Spleen (tissue), 11 donors: ENCODE data around the gene NHEJ1. TPM values are rescaled to one million over a fixed set of nuclear protein-coding genes. Genes with fewer than 3 reads are reported as not detected.

Experiments used
- DNase-seq: peaks from one replicate; pipeline ENCODE4 v3.0.0-alpha.2; 2020
- H3K27ac ChIP-seq, 8 donors: fragments of 200-600 bp; sonication (generic) in 7 of 8; 1 replicate in 4 of 8; 2 replicates in 4 of 8; pipeline versions ENCODE4 v1.5.0 to v1.8.0; 2016 to 2021; ENCODE audit warnings: inconsistent platforms in 4 of 8, mild to moderate bottlenecking in 4 of 8, moderate library complexity in 1 of 8
- H3K27me3 ChIP-seq, 7 donors: fragments of 200-600 bp; sonication (generic) in 6 of 7; replicated peaks in 1 of 7; 1 replicate in 4 of 7; 2 replicates in 3 of 7; pipeline versions ENCODE4 v1.5.0 to v1.8.0; 2016 to 2021; ENCODE audit warnings: inconsistent platforms in 3 of 7, mild to moderate bottlenecking in 1 of 7
- H3K36me3 ChIP-seq, 6 donors: fragments of 200-600 bp; sonication (generic) in 5 of 6; 1 replicate in 4 of 6; 2 replicates in 2 of 6; pipeline versions ENCODE4 v1.5.0 to v1.8.0; 2016 to 2021; ENCODE audit warnings: inconsistent platforms in 2 of 6
- H3K4me1 ChIP-seq, 6 donors: fragments of 200-600 bp; sonication (generic) in 5 of 6; 1 replicate in 3 of 6; 2 replicates in 3 of 6; pipeline versions ENCODE4 v1.5.0 to v1.8.0; 2016 to 2021; ENCODE audit warnings: inconsistent platforms in 3 of 6
- H3K4me3 ChIP-seq, 8 donors: fragments of 200-600 bp; sonication (generic) in 7 of 8; 1 replicate in 4 of 8; 2 replicates in 4 of 8; pipeline versions ENCODE4 v1.5.0 to v1.8.0; 2016 to 2021; ENCODE audit warnings: inconsistent platforms in 4 of 8, mild to moderate bottlenecking in 4 of 8, moderate library complexity in 2 of 8
- H3K9me3 ChIP-seq, 8 donors: fragments of 200-600 bp; sonication (generic) in 7 of 8; 1 replicate in 4 of 8; 2 replicates in 4 of 8; pipeline versions ENCODE4 v1.5.0 to v1.8.0; 2016 to 2021; ENCODE audit warnings: inconsistent platforms in 4 of 8
- POLR2A ChIP-seq, 3 donors: fragments of 450-650 bp; IDR thresholded peaks; one replicate each; pipeline ENCODE4 v1.5.1; 2017; ENCODE audit warnings: antibody characterized with exemption in 3 of 3, mild to moderate bottlenecking in 1 of 3
- POLR2AphosphoS5 ChIP-seq, 3 donors: sonication (generic); formaldehyde crosslinking; IDR thresholded peaks; one replicate each; pipeline ENCODE4 v1.5.1; 2017; ENCODE audit warnings: antibody characterized with exemption in 3 of 3
- WGBS, 5 donors: extraction: QIAGEN DNeasy Blood & Tissue Kit in 3 of 5; methylation state at CpG; one replicate each; pipeline versions ENCODE4 v1.1.5 to v1.1.7; 2013 to 2018; 5-methylcytosine and 5-hydroxymethylcytosine counted together
- intact Hi-C: fragments of 100-400 bp; cut with DNase I; formaldehyde crosslinking; loops from one replicate; pipeline ENCODE4 v1.15.0; 2023; ENCODE audit warnings: low total_unique reads
- polyA plus RNA-seq, 3 donors: library from polyadenylated mRNA; stranded (reverse); fragments of 200-250 nt; gene quantifications; one replicate each; pipeline ENCODE4 v1.2.1, GENCODE V29; 2013
- total RNA-seq, 7 donors: library from RNA; depleted of rRNA in 3 of 7; stranded (reverse); fragments of >200 nt in 3 of 7; fragmentation: NEBNext Ultra II Directional in 4 of 7; extraction: Animal tissue kit (Norgen Biotek cat#: 25700) in 4 of 7; gene quantifications; one replicate each; pipeline versions ENCODE4 v1.1.0 to v1.2.1, GENCODE V29; 2016 to 2021
- TF ChIP-seq, protein P1 (sequence below), 11 experiments: fragments of 200-600 bp in 7 of 11; fragments of 450-650 bp in 4 of 11; sonication (generic) in 4 of 11; IDR thresholded peaks in 8 of 11; conservative IDR thresholded peaks in 3 of 11; 1 replicate in 7 of 11; 2 replicates in 4 of 11; pipeline versions ENCODE4 v1.4.0 to v1.8.0; 2016 to 2021; ENCODE audit warnings: antibody characterized with exemption in 11 of 11, inconsistent platforms in 4 of 11, mild to moderate bottlenecking in 1 of 11
- donor health status: healthy with polysubstance abuse.
- donor health status: DM: no; HTN: no; CAD: no; lungs with moderate emphysema.
- donor health status: DM: no; HTN: no; CAD: no.
- donor health status: Bipolar disorder and iron deficiency.
- donor health status: healthy.
- donor health status: DM: no; HTN: no; CAD: no.
- donor health status: DM: yes; HTN: yes; CAD: no.

NHEJ1 gene
- total and polyA plus RNA-seq, 10 donors: 5.5 to 25.9 (median 14.0) TPM

DNA sequence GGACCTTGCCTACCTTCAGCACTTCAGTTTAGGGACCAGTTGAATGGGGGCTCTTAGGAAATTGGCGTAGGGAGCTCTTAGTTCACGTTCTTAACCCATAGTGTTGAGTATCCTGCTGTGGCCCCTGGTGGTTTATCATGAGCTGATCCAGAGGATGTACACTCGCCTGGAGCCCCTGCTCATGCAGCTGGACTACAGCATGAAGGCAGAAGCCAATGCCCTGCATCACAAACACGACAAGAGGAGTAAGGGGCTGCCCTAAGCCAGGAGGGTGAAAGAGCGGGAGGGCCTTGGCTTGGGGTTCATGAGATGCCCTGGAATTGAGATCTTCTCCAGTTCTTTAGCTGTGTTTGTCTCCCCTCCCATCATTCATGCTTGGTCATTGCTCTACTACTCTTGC lies 20.3 kb upstream of the NHEJ1 start:
- peaks cover 9 to 62% (median 36%) of the 10 kb centered on the region in 6 donors for H3K4me1 ChIP-seq
- intact Hi-C loops: no loop called here
- TF ChIP-seq POLR2AphosphoS5 (IDR thresholded peaks at IDR 0.05): no peak
- TF ChIP-seq POLR2A (IDR thresholded peaks at IDR 0.05): no peak
- TF ChIP-seq, protein P1, sequence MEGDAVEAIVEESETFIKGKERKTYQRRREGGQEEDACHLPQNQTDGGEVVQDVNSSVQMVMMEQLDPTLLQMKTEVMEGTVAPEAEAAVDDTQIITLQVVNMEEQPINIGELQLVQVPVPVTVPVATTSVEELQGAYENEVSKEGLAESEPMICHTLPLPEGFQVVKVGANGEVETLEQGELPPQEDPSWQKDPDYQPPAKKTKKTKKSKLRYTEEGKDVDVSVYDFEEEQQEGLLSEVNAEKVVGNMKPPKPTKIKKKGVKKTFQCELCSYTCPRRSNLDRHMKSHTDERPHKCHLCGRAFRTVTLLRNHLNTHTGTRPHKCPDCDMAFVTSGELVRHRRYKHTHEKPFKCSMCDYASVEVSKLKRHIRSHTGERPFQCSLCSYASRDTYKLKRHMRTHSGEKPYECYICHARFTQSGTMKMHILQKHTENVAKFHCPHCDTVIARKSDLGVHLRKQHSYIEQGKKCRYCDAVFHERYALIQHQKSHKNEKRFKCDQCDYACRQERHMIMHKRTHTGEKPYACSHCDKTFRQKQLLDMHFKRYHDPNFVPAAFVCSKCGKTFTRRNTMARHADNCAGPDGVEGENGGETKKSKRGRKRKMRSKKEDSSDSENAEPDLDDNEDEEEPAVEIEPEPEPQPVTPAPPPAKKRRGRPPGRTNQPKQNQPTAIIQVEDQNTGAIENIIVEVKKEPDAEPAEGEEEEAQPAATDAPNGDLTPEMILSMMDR (IDR thresholded peaks at IDR 0.05 in 8 of 11, conservative IDR thresholded peaks at IDR 0.05 in 3 of 11): no peak
- H3K4me3 ChIP-seq: no peak overlapping the region
- H3K27ac ChIP-seq: no peak overlapping the region
- peaks cover 0 to 67% (median 54%) of the 10 kb centered on the region in 6 donors for H3K36me3 ChIP-seq
- H3K27me3 ChIP-seq: no peaks in the 10 kb centered on the region
- WGBS, 5 donors: 85 to 96% (median 91%) methylated on average over 4 to 5 of the region's 5 CpGs
- no peaks in the 10 kb centered on the region for H3K9me3 ChIP-seq
- DNase-seq: no peak

DNA sequence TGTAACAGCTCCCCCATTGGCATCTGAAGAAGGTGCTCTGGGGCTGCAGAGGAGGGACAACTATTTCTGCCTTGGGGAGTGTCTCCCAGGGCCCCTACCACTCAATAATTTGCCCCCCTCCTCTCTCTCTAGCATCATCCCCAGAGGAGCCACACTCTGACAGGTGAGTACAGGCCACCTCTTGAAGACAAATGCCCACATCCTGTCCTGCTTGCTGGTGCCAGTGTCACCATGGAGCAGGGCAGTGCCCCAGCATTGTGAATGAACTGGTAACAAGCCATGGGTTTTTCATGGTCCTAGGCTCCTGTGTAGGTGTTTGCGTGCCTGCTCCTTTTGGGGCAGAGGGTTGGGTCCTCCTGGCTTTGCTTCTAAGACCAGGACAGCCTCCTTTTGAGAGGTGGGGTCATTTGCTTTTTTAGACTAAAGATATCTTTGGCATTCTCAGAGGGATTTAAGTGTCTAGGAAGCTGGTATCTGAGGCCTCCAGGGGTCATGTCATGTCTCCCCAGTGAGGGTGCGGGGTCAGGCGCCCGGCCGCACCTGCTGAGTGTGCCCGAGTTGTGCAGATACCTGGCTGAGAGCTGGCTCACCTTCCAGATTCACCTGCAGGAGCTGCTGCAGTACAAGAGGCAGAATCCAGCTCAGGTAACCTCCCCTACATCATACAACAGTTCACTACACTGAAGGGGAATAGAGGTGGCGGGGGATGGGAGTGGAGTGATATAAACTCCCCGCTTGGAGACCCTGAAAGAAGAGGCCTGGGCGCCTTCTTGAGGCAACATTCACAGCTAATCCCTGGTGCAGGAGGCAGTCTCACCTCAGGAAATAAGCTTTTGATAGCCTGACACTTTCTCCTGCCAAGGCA lies 19.2 kb upstream of the NHEJ1 start:
- DNase-seq: no peak
- Histone ChIP-seq H3K27me3 (no peaks in the 10 kb centered on the region), H3K4me1 (peaks cover 18 to 73% (median 47%) of the 10 kb centered on the region in 6 donors), H3K36me3 (peaks cover 0 to 65% (median 54%) of the 10 kb centered on the region in 6 donors), H3K9me3 (no peaks in the 10 kb centered on the region), H3K27ac (peak overlapping the region in 1 of 8 donors; percentile 99), H3K4me3 (peak overlapping the region in 2 of 8 donors; percentile 82 to 95)
- WGBS, 5 donors: 95 to 100% (median 97%) methylated on average over 7 to 9 of the region's 9 CpGs
- intact Hi-C loops: no loop called here
- TF ChIP-seq, protein P1 (IDR thresholded peaks at IDR 0.05 in 8 of 11, conservative IDR thresholded peaks at IDR 0.05 in 3 of 11): no peak
- TF ChIP-seq POLR2AphosphoS5 (IDR thresholded peaks at IDR 0.05) (no peak), POLR2A (IDR thresholded peaks at IDR 0.05) (no peak)

DNA sequence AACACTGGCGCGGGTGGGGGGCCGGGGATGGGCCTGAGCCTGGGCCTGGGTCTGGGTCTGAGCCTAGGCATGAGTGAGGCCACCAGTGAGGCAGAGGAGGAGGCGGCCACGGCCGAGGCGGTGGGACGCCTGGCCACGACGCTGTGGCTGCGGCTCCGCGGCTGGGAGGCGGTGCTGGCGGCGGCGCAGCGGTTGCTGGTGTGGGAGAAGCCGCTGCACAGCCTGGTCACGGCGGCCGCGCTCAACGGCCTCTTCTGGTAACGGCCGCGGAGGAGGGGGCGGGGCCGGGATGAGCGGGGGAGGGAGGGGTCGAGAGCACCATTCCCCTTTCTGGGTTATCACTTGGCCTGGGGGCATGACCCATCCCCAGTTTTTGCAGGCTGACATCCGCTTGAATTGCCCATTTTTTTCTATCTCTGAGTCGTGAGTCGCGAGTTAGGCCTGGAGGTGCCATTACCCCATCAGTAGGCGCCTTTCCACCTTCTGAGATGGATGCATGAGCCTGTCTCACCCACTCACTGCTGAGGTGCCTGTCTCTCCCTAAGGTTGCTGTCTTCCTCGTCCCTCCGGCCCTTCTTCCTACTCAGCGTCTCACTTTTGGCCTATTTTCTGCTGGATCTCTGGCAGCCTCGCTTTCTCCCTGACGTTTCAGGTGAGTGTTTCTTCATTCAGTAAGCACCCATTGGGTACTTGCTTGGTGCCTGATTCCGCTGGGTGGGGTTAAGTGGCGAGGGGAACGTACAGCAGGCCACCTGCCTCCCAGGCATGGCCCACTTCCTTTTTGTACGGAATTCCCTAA lies 18.0 kb upstream of the NHEJ1 start:
- peak; percentile 94 for DNase-seq
- TF ChIP-seq, protein P1 (IDR thresholded peaks at IDR 0.05 in 8 of 11, conservative IDR thresholded peaks at IDR 0.05 in 3 of 11): peak in 1 of 11 experiments; percentile 24
- TF ChIP-seq POLR2A (IDR thresholded peaks at IDR 0.05): no peak
- H3K36me3 ChIP-seq: peaks cover 0 to 65% (median 58%) of the 10 kb centered on the region in 6 donors
- H3K4me3 ChIP-seq: peak overlapping the region; percentile 59 to 95 (median 89)
- no peaks in the 10 kb centered on the region for H3K27me3 ChIP-seq
- WGBS, 5 donors: 2 to 6% (median 2%) methylated on average over 14 to 45 of the region's 45 CpGs
- no peaks in the 10 kb centered on the region for H3K9me3 ChIP-seq
- intact Hi-C loops: no loop called here
- H3K27ac ChIP-seq: peak overlapping the region; percentile 95 to 100 (median 99)
- H3K4me1 ChIP-seq: peaks cover 20 to 86% (median 55%) of the 10 kb centered on the region in 6 donors
